Liver (tissue), 9 donors: ENCODE measurements around the gene MRPL18. TPM values are rescaled to one million over a fixed set of nuclear protein-coding genes. Genes with fewer than 3 reads are reported as not detected.
A peak's percentile ranks its signal among the peaks of the same experiment; 100 is the strongest.

ENCODE experiments used
- DNase-seq: peaks from one replicate; pipeline ENCODE4 v3.0.0-alpha.2; 2017; ENCODE audit warnings: low spot score
- H3K27ac ChIP-seq, 2 donors: one replicate each; pipeline ENCODE4 v1.7.0; 2013; ENCODE audit warnings: inconsistent platforms in 2 of 2, low read length in 2 of 2, control low read depth in 1 of 2, low read depth in 1 of 2, mild to moderate bottlenecking in 1 of 2
- H3K27me3 ChIP-seq, 4 donors: one replicate each; pipeline versions ENCODE4 v1.6.1 to v1.7.0; 2013; ENCODE audit warnings: low read length in 3 of 4, inconsistent platforms in 1 of 4, mild to moderate bottlenecking in 1 of 4, moderate library complexity in 1 of 4; ENCODE audit not compliant: control insufficient read depth in 4 of 4, insufficient read depth in 4 of 4
- H3K36me3 ChIP-seq, 4 donors: one replicate each; pipeline versions ENCODE4 v1.6.1 to v1.7.0; 2013; ENCODE audit warnings: low read length in 3 of 4, mild to moderate bottlenecking in 3 of 4, low read depth in 1 of 4, moderate library complexity in 1 of 4; ENCODE audit not compliant: control insufficient read depth in 4 of 4, insufficient read depth in 3 of 4
- H3K4me1 ChIP-seq, 4 donors: one replicate each; pipeline versions ENCODE4 v1.6.1 to v1.7.0; 2013; ENCODE audit warnings: low read length in 3 of 4, mild to moderate bottlenecking in 3 of 4, moderate library complexity in 1 of 4; ENCODE audit not compliant: control insufficient read depth in 4 of 4, insufficient read depth in 4 of 4
- H3K4me3 ChIP-seq, 3 donors: one replicate each; pipeline versions ENCODE4 v1.6.1 to v1.7.0; 2013; ENCODE audit warnings: low read length in 3 of 3, control low read depth in 1 of 3, low read depth in 1 of 3, mild to moderate bottlenecking in 1 of 3
- H3K9ac ChIP-seq, 2 donors: one replicate each; pipeline ENCODE4 v1.7.0; 2013; ENCODE audit warnings: low read length in 2 of 2, mild to moderate bottlenecking in 2 of 2, moderate library complexity in 2 of 2, control low read depth in 1 of 2, low read depth in 1 of 2
- H3K9me3 ChIP-seq, 4 donors: one replicate each; pipeline versions ENCODE4 v1.6.1 to v1.7.0; 2013; ENCODE audit warnings: low read length in 3 of 4; ENCODE audit not compliant: control insufficient read depth in 4 of 4
- EGR1 ChIP-seq, 2 donors: IDR thresholded peaks; 2 replicates each; pipeline ENCODE4 v1.6.1; 2016 to 2018; ENCODE audit warnings: antibody characterized with exemption in 2 of 2, low read depth in 2 of 2
- FOXA1 ChIP-seq: IDR thresholded peaks from 2 replicates; pipeline ENCODE4 v1.6.1; 2016; ENCODE audit warnings: antibody characterized with exemption
- FOXA2 ChIP-seq: IDR thresholded peaks from 2 replicates; pipeline ENCODE4 v1.6.1; 2016; ENCODE audit warnings: antibody characterized with exemption
- GABPA ChIP-seq, 2 donors: IDR thresholded peaks in 1 of 2; conservative IDR thresholded peaks in 1 of 2; 2 replicates each; pipeline ENCODE4 v1.6.1; 2016; ENCODE audit warnings: antibody characterized with exemption in 2 of 2, mild to moderate bottlenecking in 1 of 2, moderate library complexity in 1 of 2
- HNF4A ChIP-seq, 2 donors: conservative IDR thresholded peaks; 2 replicates each; pipeline ENCODE4 v1.6.1; 2016; ENCODE audit warnings: antibody characterized with exemption in 2 of 2, mild to moderate bottlenecking in 2 of 2
- HNF4G ChIP-seq: IDR thresholded peaks from 2 replicates; pipeline ENCODE4 v1.6.1; 2016; ENCODE audit warnings: antibody characterized with exemption
- JUND ChIP-seq, 2 donors: IDR thresholded peaks; 2 replicates each; pipeline ENCODE4 v1.6.1; 2016; ENCODE audit warnings: antibody characterized with exemption in 2 of 2
- MAX ChIP-seq: IDR thresholded peaks from 2 replicates; pipeline ENCODE4 v1.6.1; 2016; ENCODE audit warnings: antibody characterized with exemption
- NR2F2 ChIP-seq: IDR thresholded peaks from 2 replicates; pipeline ENCODE4 v1.6.1; 2016; ENCODE audit warnings: antibody characterized with exemption
- RAD21 ChIP-seq, 2 donors: IDR thresholded peaks; 2 replicates each; pipeline ENCODE4 v1.6.1; 2016; ENCODE audit warnings: antibody characterized with exemption in 2 of 2, mild to moderate bottlenecking in 2 of 2
- REST ChIP-seq: IDR thresholded peaks from 2 replicates; pipeline ENCODE4 v1.6.1; 2016; ENCODE audit warnings: antibody characterized with exemption, mild to moderate bottlenecking
- RXRA ChIP-seq, 2 donors: IDR thresholded peaks; 2 replicates each; pipeline ENCODE4 v1.6.1; 2017 to 2018; ENCODE audit warnings: antibody characterized with exemption in 2 of 2, mild to moderate bottlenecking in 1 of 2
- SP1 ChIP-seq: IDR thresholded peaks from 2 replicates; pipeline ENCODE4 v1.6.1; 2018; ENCODE audit warnings: antibody characterized with exemption, mild to moderate bottlenecking
- TAF1 ChIP-seq: conservative IDR thresholded peaks from 2 replicates; pipeline ENCODE4 v1.6.1; 2016; ENCODE audit warnings: antibody characterized with exemption, mild to moderate bottlenecking
- YY1 ChIP-seq: IDR thresholded peaks from 2 replicates; pipeline ENCODE4 v1.6.1; 2016; ENCODE audit warnings: antibody characterized with exemption, mild to moderate bottlenecking
- WGBS: extraction: QIAGEN DNeasy Blood & Tissue Kit; methylation state at CpG from one replicate; pipeline ENCODE4 v1.1.7; 2013; 5-methylcytosine and 5-hydroxymethylcytosine counted together
- polyA plus RNA-seq, 2 donors: library from polyadenylated mRNA; stranded (reverse) in 1 of 2; unstranded in 1 of 2; fragments of 200-250 nt in 1 of 2; fragments of >200 nt in 1 of 2; fragmentation: Nextera tagmentation in 1 of 2; extraction: Ambion mirVana in 1 of 2; gene quantifications; one replicate each; pipeline versions ENCODE4 v1.2.1 to v1.2.3, GENCODE V29; 2013 to 2015
- total RNA-seq, 2 donors: library from RNA; depleted of rRNA; stranded (reverse); fragments of >200 nt; gene quantifications; one replicate each; pipeline ENCODE4 v1.2.3, GENCODE V29; 2014
- TF ChIP-seq, protein P1 (sequence below): IDR thresholded peaks from 2 replicates; pipeline ENCODE4 v1.6.1; 2016; ENCODE audit warnings: antibody characterized with exemption
- TF ChIP-seq, protein P2 (sequence below): IDR thresholded peaks from 2 replicates; pipeline ENCODE4 v1.6.1; 2016; ENCODE audit warnings: antibody characterized with exemption
- TF ChIP-seq, protein P3 (sequence below): fragments of 150-350 bp; IDR thresholded peaks from 2 replicates; pipeline ENCODE4 v1.5.1; 2017; ENCODE audit warnings: improper control_type of control experiment, low read depth, low read length; ENCODE audit not compliant: missing input control
- donor health status: healthy.
- donor health status: healthy.
- donor health status: healthy.
- donor health status: healthy.
- donor health status: healthy.

The MRPL18 gene
- total and polyA plus RNA-seq, 4 donors, result 32.5 to 61.9 (median 41.9) TPM

GRCh38 chr6:159762681-159763293 lies 27.5 kb upstream of the MRPL18 start:
- DNase-seq, result no peak
- TF ChIP-seq YY1 (peak; percentile 65), GABPA (IDR thresholded peaks at IDR 0.05 in 1 of 2, conservative IDR thresholded peaks at IDR 0.05 in 1 of 2) (no peak), NR2F2 (peak; percentile 31), MAX (peak; percentile 30), RAD21 (IDR thresholded peaks at IDR 0.05) (no peak), FOXA1 (no peak), RXRA (IDR thresholded peaks at IDR 0.05) (peak; percentile 86 to 87), HNF4G (no peak), TAF1 (no peak), HNF4A (conservative IDR thresholded peaks at IDR 0.05) (peak; percentile 80 to 82), JUND (IDR thresholded peaks at IDR 0.05) (no peak), REST (no peak), SP1 (peak; percentile 15), EGR1 (IDR thresholded peaks at IDR 0.05; ENCODE audit: low read depth in 2 of 2) (peak; percentile 53 to 89), FOXA2 (no peak)
- TF ChIP-seq, protein P1, sequence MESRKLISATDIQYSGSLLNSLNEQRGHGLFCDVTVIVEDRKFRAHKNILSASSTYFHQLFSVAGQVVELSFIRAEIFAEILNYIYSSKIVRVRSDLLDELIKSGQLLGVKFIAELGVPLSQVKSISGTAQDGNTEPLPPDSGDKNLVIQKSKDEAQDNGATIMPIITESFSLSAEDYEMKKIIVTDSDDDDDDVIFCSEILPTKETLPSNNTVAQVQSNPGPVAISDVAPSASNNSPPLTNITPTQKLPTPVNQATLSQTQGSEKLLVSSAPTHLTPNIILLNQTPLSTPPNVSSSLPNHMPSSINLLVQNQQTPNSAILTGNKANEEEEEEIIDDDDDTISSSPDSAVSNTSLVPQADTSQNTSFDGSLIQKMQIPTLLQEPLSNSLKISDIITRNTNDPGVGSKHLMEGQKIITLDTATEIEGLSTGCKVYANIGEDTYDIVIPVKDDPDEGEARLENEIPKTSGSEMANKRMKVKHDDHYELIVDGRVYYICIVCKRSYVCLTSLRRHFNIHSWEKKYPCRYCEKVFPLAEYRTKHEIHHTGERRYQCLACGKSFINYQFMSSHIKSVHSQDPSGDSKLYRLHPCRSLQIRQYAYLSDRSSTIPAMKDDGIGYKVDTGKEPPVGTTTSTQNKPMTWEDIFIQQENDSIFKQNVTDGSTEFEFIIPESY, result peak; percentile 33
- TF ChIP-seq, protein P2, sequence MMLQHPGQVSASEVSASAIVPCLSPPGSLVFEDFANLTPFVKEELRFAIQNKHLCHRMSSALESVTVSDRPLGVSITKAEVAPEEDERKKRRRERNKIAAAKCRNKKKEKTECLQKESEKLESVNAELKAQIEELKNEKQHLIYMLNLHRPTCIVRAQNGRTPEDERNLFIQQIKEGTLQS, result no peak
- TF ChIP-seq, protein P3, sequence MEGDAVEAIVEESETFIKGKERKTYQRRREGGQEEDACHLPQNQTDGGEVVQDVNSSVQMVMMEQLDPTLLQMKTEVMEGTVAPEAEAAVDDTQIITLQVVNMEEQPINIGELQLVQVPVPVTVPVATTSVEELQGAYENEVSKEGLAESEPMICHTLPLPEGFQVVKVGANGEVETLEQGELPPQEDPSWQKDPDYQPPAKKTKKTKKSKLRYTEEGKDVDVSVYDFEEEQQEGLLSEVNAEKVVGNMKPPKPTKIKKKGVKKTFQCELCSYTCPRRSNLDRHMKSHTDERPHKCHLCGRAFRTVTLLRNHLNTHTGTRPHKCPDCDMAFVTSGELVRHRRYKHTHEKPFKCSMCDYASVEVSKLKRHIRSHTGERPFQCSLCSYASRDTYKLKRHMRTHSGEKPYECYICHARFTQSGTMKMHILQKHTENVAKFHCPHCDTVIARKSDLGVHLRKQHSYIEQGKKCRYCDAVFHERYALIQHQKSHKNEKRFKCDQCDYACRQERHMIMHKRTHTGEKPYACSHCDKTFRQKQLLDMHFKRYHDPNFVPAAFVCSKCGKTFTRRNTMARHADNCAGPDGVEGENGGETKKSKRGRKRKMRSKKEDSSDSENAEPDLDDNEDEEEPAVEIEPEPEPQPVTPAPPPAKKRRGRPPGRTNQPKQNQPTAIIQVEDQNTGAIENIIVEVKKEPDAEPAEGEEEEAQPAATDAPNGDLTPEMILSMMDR, result no peak
- H3K36me3 ChIP-seq, result peaks cover 0 to 23% (median 21%) of the 10 kb centered on the region in 4 donors
- no peaks in the 10 kb centered on the region for H3K9me3 ChIP-seq
- H3K27ac ChIP-seq, result peak overlapping the region; percentile 100
- H3K27me3 ChIP-seq, result no peaks in the 10 kb centered on the region
- 10% methylated on average over 16 of the region's 16 CpGs for WGBS
- peak overlapping the region; percentile 67 to 96 for H3K9ac ChIP-seq
- peak overlapping the region; percentile 74 to 94 (median 83) for H3K4me3 ChIP-seq
- peaks cover 0 to 30% (median 18%) of the 10 kb centered on the region in 4 donors for H3K4me1 ChIP-seq
